ENCODE measurements around the gene CADPS.

The CADPS gene

GRCh38 chr3:62451211-62451887 is 423.9 kb downstream of the CADPS start:
- TF ChIP-seq REST (IDR thresholded peaks at IDR 0.05; ENCODE audit: insufficient read depth in 1 of 2, low read depth in 2 of 2, low read length in 2 of 2): no peak
- no peak for TF ChIP-seq FOXP2 (optimal IDR thresholded peaks at IDR 0.05; ENCODE audit: borderline replicate concordance, extremely low read depth, extremely low read length, insufficient read depth)
- TF ChIP-seq SIN3A (IDR thresholded peaks at IDR 0.05; ENCODE audit: borderline replicate concordance, insufficient read depth, low read length): no peak
- TF ChIP-seq POLR2AphosphoS5 (IDR thresholded peaks at IDR 0.05; ENCODE audit: low read depth, low read length): no peak

GRCh38 chr3:62446337-62446940 is 428.8 kb downstream of the CADPS start:
- no peak for TF ChIP-seq TAF1 (IDR thresholded peaks at IDR 0.05; ENCODE audit: borderline replicate concordance, insufficient read depth, low read length)
- no peak for TF ChIP-seq SIN3A (IDR thresholded peaks at IDR 0.05; ENCODE audit: borderline replicate concordance, insufficient read depth, low read length)
- TF ChIP-seq REST (IDR thresholded peaks at IDR 0.05; ENCODE audit: insufficient read depth in 1 of 2, low read depth in 2 of 2, low read length in 2 of 2): no peak
- no peak for TF ChIP-seq POLR2AphosphoS5 (IDR thresholded peaks at IDR 0.05; ENCODE audit: low read depth, low read length)
- no peak for TF ChIP-seq FOXP2 (optimal IDR thresholded peaks at IDR 0.05; ENCODE audit: borderline replicate concordance, extremely low read depth, extremely low read length, insufficient read depth)

- TF ChIP-seq TAF1 (IDR thresholded peaks at IDR 0.05; ENCODE audit: borderline replicate concordance, insufficient read depth, low read length) (no peak), REST (IDR thresholded peaks at IDR 0.05; ENCODE audit: insufficient read depth in 1 of 2, low read depth in 2 of 2, low read length in 2 of 2) (no peak), FOXP2 (optimal IDR thresholded peaks at IDR 0.05; ENCODE audit: borderline replicate concordance, extremely low read depth, extremely low read length, insufficient read depth) (no peak), SIN3A (IDR thresholded peaks at IDR 0.05; ENCODE audit: borderline replicate concordance, insufficient read depth, low read length) (no peak), POLR2AphosphoS5 (IDR thresholded peaks at IDR 0.05; ENCODE audit: low read depth, low read length) (no peak)
Observed at GRCh38 chr3:62445275-62445674, 429.9 kb downstream of the CADPS start.

- no peak for TF ChIP-seq POLR2AphosphoS5 (IDR thresholded peaks at IDR 0.05; ENCODE audit: low read depth, low read length)
- no peak for TF ChIP-seq SIN3A (IDR thresholded peaks at IDR 0.05; ENCODE audit: borderline replicate concordance, insufficient read depth, low read length)
- no peak for TF ChIP-seq FOXP2 (optimal IDR thresholded peaks at IDR 0.05; ENCODE audit: borderline replicate concordance, extremely low read depth, extremely low read length, insufficient read depth)
- TF ChIP-seq REST (IDR thresholded peaks at IDR 0.05; ENCODE audit: insufficient read depth in 1 of 2, low read depth in 2 of 2, low read length in 2 of 2): no peak
- no peak for TF ChIP-seq TAF1 (IDR thresholded peaks at IDR 0.05; ENCODE audit: borderline replicate concordance, insufficient read depth, low read length)
Observed at GRCh38 chr3:62439978-62440377, 435.2 kb downstream of the CADPS start.

Measured in PFSK-1 (cell line).